ENCODE measurements around the gene LMX1B. TPM values are rescaled to one million over a fixed set of nuclear protein-coding genes. Genes with fewer than 3 reads are reported as not detected.

Gene LMX1B
- total RNA-seq, 1 donor from 2014 or later: 0.52 TPM

DNA sequence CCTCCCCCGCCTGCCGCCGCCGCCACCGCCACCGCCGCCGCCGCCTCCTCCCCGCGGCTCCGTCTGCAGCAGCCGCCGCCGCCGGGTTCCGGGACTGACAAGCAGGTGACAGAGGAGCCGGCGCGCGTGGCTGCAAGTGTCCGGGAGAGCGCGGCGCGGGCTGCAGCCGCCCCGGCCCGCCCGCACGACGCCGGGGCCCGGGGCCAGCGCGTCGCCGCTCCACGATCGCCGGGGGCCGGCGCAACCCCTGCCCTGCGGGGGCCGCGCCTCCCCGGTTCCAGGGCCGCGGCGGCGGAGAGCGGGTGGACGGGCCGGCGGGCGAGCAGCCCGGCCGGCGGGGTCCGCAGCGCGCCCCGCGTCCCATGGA, 343 bp downstream of the LMX1B start:
- H3K4me3 ChIP-seq (ENCODE audit: low read depth, low read length): no peak overlapping the region
- DNase-seq (ENCODE audit: low read depth): no peak
- TF ChIP-seq, protein P1, sequence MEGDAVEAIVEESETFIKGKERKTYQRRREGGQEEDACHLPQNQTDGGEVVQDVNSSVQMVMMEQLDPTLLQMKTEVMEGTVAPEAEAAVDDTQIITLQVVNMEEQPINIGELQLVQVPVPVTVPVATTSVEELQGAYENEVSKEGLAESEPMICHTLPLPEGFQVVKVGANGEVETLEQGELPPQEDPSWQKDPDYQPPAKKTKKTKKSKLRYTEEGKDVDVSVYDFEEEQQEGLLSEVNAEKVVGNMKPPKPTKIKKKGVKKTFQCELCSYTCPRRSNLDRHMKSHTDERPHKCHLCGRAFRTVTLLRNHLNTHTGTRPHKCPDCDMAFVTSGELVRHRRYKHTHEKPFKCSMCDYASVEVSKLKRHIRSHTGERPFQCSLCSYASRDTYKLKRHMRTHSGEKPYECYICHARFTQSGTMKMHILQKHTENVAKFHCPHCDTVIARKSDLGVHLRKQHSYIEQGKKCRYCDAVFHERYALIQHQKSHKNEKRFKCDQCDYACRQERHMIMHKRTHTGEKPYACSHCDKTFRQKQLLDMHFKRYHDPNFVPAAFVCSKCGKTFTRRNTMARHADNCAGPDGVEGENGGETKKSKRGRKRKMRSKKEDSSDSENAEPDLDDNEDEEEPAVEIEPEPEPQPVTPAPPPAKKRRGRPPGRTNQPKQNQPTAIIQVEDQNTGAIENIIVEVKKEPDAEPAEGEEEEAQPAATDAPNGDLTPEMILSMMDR (conservative IDR thresholded peaks at IDR 0.05; ENCODE audit: low read depth, low read length): no peak

- TF ChIP-seq, protein P1 (conservative IDR thresholded peaks at IDR 0.05; ENCODE audit: low read depth, low read length): no peak
- DNase-seq (ENCODE audit: low read depth): no peak
- H3K4me3 ChIP-seq (ENCODE audit: low read depth, low read length): no peak overlapping the region
Measured at GRCh38 chr9:126614455-126615244, 922 bp downstream of the LMX1B start.

DNA sequence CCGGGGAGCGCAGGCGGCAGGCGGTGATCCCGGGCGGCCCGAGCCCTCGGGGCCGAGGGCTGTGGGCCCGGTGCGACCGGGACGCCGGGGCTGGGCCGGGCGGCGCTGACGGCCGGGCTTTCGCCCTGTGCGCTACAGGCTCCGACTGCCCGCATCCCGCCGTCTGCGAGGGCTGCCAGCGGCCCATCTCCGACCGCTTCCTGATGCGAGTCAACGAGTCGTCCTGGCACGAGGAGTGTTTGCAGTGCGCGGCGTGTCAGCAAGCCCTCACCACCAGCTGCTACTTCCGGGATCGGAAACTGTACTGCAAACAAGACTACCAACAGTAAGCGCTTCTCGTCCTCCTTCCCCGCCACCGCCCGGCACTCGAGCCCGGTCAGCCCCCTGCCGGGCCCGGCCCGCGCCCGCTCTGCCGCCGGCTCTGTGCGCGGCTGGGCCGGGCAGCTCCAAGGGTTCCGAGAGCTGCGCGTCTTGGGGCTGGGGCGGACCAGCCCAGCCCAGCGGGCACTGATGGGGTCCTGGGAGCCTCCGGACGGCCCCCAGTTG, 1.6 kb downstream of the LMX1B start:
- H3K4me3 ChIP-seq (ENCODE audit: low read depth, low read length): no peak overlapping the region
- no peak for DNase-seq (ENCODE audit: low read depth)
- TF ChIP-seq, protein P1 (conservative IDR thresholded peaks at IDR 0.05; ENCODE audit: low read depth, low read length): no peak

GRCh38 chr9:126615791-126616447, 2.2 kb downstream of the LMX1B start:
- TF ChIP-seq, protein P1 (conservative IDR thresholded peaks at IDR 0.05; ENCODE audit: low read depth, low read length): no peak
- DNase-seq (ENCODE audit: low read depth): no peak
- H3K4me3 ChIP-seq (ENCODE audit: low read depth, low read length): no peak overlapping the region

DNA sequence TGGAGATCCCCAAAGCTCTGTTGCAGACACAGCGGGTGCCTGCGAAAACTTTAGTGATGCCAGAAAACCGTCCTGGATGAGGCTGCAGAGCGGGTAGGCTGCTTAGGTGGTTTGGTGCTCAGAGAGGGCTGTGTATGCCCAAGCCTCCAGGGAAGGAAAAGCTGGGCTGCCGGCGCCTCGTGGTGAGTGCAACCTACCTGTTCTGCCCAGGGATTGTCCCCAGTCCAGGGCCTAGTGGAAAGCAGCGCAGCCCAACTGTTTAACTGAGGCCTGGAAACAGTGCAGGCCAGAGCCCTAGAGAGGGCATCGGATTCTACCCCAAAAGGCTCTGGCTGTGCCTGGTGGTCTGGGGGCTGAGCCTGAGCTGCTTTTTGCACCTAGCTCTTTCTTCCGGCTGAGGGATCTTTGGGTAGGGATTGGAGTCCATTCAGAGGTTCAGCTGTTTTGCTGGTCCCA, 2.8 kb downstream of the LMX1B start:
- TF ChIP-seq, protein P1 (conservative IDR thresholded peaks at IDR 0.05; ENCODE audit: low read depth, low read length): no peak
- no peak for DNase-seq (ENCODE audit: low read depth)
- H3K4me3 ChIP-seq (ENCODE audit: low read depth, low read length): no peak overlapping the region

GRCh38 chr9:126617003-126617822, 3.5 kb downstream of the LMX1B start:
- no peak overlapping the region for H3K4me3 ChIP-seq (ENCODE audit: low read depth, low read length)
- no peak for DNase-seq (ENCODE audit: low read depth)
- TF ChIP-seq, protein P1 (conservative IDR thresholded peaks at IDR 0.05; ENCODE audit: low read depth, low read length): no peak
